ENCODE data around the gene NELFCD.
"Not testable (repeated sequence)": the region's sequence is repeated elsewhere in the genome, so short reads cannot be mapped to it uniquely, and the experiment has no call there.

The NELFCD gene

GRCh38 chr20:59026904-59027740 lies 46.1 kb downstream of the NELFCD start:
- no peak for DNase-seq

GRCh38 chr20:59027741-59028320 lies 46.8 kb downstream of the NELFCD start:
- no peak for DNase-seq

GRCh38 chr20:59028812-59029211 lies 47.8 kb downstream of the NELFCD start:
- DNase-seq = no peak

- no peak for DNase-seq
These were observed 50.0 kb downstream of the NELFCD start for GRCh38 chr20:59030911-59031563.

GRCh38 chr20:59031564-59032022 lies 50.5 kb downstream of the NELFCD start:
- peak in 1 of 5 donors; percentile 35 for DNase-seq

GRCh38 chr20:59032023-59032712 lies 51.1 kb downstream of the NELFCD start, which contains the start of gene ATP5F1E:
Gene ATP5F1E (minus strand): TSS chr20:59032335. CDS start chr20:59032251, 84 bp downstream.
- DNase-seq = peak; percentile 94 to 99 (median 96)

GRCh38 chr20:59032713-59033059 lies 51.6 kb downstream of the NELFCD start:
- no peak for DNase-seq

- no peak for DNase-seq
These were observed 52.0 kb downstream of the NELFCD start for GRCh38 chr20:59033093-59033492.

GRCh38 chr20:59033616-59034165 lies 52.6 kb downstream of the NELFCD start:
- DNase-seq = no peak

GRCh38 chr20:59035381-59035780 lies 54.3 kb downstream of the NELFCD start:
- no peak for DNase-seq

- no peak for DNase-seq
These were observed 56.3 kb downstream of the NELFCD start for GRCh38 chr20:59037386-59037785.

- DNase-seq = no peak
These were observed 58.2 kb downstream of the NELFCD start for GRCh38 chr20:59039233-59039632.

- DNase-seq = no peak
These were observed 59.6 kb downstream of the NELFCD start for GRCh38 chr20:59040667-59041066.

GRCh38 chr20:59041487-59041886 lies 60.4 kb downstream of the NELFCD start:
- not testable (repeated sequence) for DNase-seq

GRCh38 chr20:59042151-59042795 lies 61.2 kb downstream of the NELFCD start, which contains the start of gene PRELID3B:
Gene PRELID3B (minus strand): TSS chr20:59042786. CDS start chr20:59042730, 56 bp downstream.
- peak in 2 of 5 donors; percentile 17 to 22 for DNase-seq

- DNase-seq = peak; percentile 88 to 95 (median 91)
These were observed 62.0 kb downstream of the NELFCD start for GRCh38 chr20:59042796-59043631.

- DNase-seq = no peak
These were observed 62.6 kb downstream of the NELFCD start for GRCh38 chr20:59043698-59044097.

- no peak for DNase-seq
These were observed 63.2 kb downstream of the NELFCD start for GRCh38 chr20:59044295-59044694.

Data from T-helper 1 cell (primary cell).